ENCODE data around the gene PROM2. TPM values are rescaled to one million over a fixed set of nuclear protein-coding genes. Genes with fewer than 3 reads are reported as not detected.

PROM2 gene
- total RNA-seq, 2 donors from 2014 or later: 2.2 to 2.3 TPM

- 83 to 92% methylated on average over 4 to 8 of the region's 8 CpGs for WGBS, 2 experiments (ENCODE audit: insufficient coverage in 1 of 2, insufficient read length in 1 of 2)
- H3K9me3 Mint-ChIP-seq: no peaks in the 10 kb centered on the region
- no peak for TF ChIP-seq CTCF (conservative IDR thresholded peaks at IDR 0.05)
- H3K4me1 Mint-ChIP-seq: no peaks in the 10 kb centered on the region
- Histone ChIP-seq H3K9me3 (ENCODE audit: control insufficient read depth, low read length) (no peaks in the 10 kb centered on the region), H3K36me3 (ENCODE audit: control insufficient read depth, insufficient read depth, low read length) (no peaks in the 10 kb centered on the region), H3K4me1 (ENCODE audit: control insufficient read depth, insufficient read depth, low read length) (no peaks in the 10 kb centered on the region), H3K4me3 (ENCODE audit: low read length) (no peak overlapping the region), H3K27ac (ENCODE audit: low read depth, low read length) (no peak overlapping the region), H3K27me3 (ENCODE audit: control insufficient read depth, insufficient read depth, low read length, poor library complexity, severe bottlenecking) (no peaks in the 10 kb centered on the region), H3K9ac (ENCODE audit: extremely low read depth, low read length, poor library complexity, severe bottlenecking) (no peak overlapping the region)
- no peaks in the 10 kb centered on the region for H3K27me3 Mint-ChIP-seq (ENCODE audit: insufficient read depth)
- H3K36me3 Mint-ChIP-seq (ENCODE audit: low read depth): no peaks in the 10 kb centered on the region
- DNase-seq: no peak
- H3K4me3 Mint-ChIP-seq: no peak overlapping the region
- no peak overlapping the region for H3K27ac Mint-ChIP-seq
Observed at GRCh38 chr2:95309599-95309998, 35.4 kb downstream of the PROM2 start.

- Histone ChIP-seq H3K36me3 (ENCODE audit: control insufficient read depth, insufficient read depth, low read length) (no peaks in the 10 kb centered on the region), H3K4me1 (ENCODE audit: control insufficient read depth, insufficient read depth, low read length) (no peaks in the 10 kb centered on the region), H3K9ac (ENCODE audit: extremely low read depth, low read length, poor library complexity, severe bottlenecking) (no peak overlapping the region), H3K27ac (ENCODE audit: low read depth, low read length) (no peak overlapping the region), H3K4me3 (ENCODE audit: low read length) (no peak overlapping the region), H3K9me3 (ENCODE audit: control insufficient read depth, low read length) (no peaks in the 10 kb centered on the region), H3K27me3 (ENCODE audit: control insufficient read depth, insufficient read depth, low read length, poor library complexity, severe bottlenecking) (no peaks in the 10 kb centered on the region)
- no peak overlapping the region for H3K4me3 Mint-ChIP-seq
- H3K27ac Mint-ChIP-seq: no peak overlapping the region
- 79 to 95% methylated on average over 4 to 8 of the region's 8 CpGs for WGBS, 2 experiments (ENCODE audit: insufficient coverage in 1 of 2, insufficient read length in 1 of 2)
- no peak for DNase-seq
- H3K4me1 Mint-ChIP-seq: no peaks in the 10 kb centered on the region
- no peaks in the 10 kb centered on the region for H3K9me3 Mint-ChIP-seq
- H3K36me3 Mint-ChIP-seq (ENCODE audit: low read depth): no peaks in the 10 kb centered on the region
- no peak for TF ChIP-seq CTCF (conservative IDR thresholded peaks at IDR 0.05)
- no peaks in the 10 kb centered on the region for H3K27me3 Mint-ChIP-seq (ENCODE audit: insufficient read depth)
Observed at GRCh38 chr2:95310216-95310615, 36.0 kb downstream of the PROM2 start.

- H3K9me3 ChIP-seq (ENCODE audit: control insufficient read depth, low read length): no peaks in the 10 kb centered on the region
- WGBS, 2 experiments (ENCODE audit: insufficient coverage in 1 of 2, insufficient read length in 1 of 2): 87 to 95% methylated on average over 3 to 4 of the region's 4 CpGs
- no peaks in the 10 kb centered on the region for H3K9me3 Mint-ChIP-seq
Observed at GRCh38 chr2:95310651-95311050, 36.4 kb downstream of the PROM2 start.

More at GRCh38 chr2:95310651-95311050, 36.4 kb downstream of the PROM2 start:
- H3K27ac ChIP-seq (ENCODE audit: low read depth, low read length): no peak overlapping the region
- H3K4me3 ChIP-seq (ENCODE audit: low read length): no peak overlapping the region
- Mint-ChIP-seq H3K36me3 (ENCODE audit: low read depth) (no peaks in the 10 kb centered on the region), H3K4me1 (no peaks in the 10 kb centered on the region), H3K4me3 (no peak overlapping the region), H3K27me3 (ENCODE audit: insufficient read depth) (no peaks in the 10 kb centered on the region), H3K27ac (no peak overlapping the region)
- H3K4me1 ChIP-seq (ENCODE audit: control insufficient read depth, insufficient read depth, low read length): no peaks in the 10 kb centered on the region
- H3K36me3 ChIP-seq (ENCODE audit: control insufficient read depth, insufficient read depth, low read length): no peaks in the 10 kb centered on the region
- no peak for DNase-seq
- H3K9ac ChIP-seq (ENCODE audit: extremely low read depth, low read length, poor library complexity, severe bottlenecking): no peak overlapping the region
- H3K27me3 ChIP-seq (ENCODE audit: control insufficient read depth, insufficient read depth, low read length, poor library complexity, severe bottlenecking): no peaks in the 10 kb centered on the region
- no peak for TF ChIP-seq CTCF (conservative IDR thresholded peaks at IDR 0.05)
